IPS-NIHi11 (cell line): ENCODE results near the gene EIF1.
"Not testable (repeated sequence)": the region's sequence is repeated elsewhere in the genome, so short reads cannot be mapped to it uniquely, and the experiment has no call there.

Source experiments
- DNase-seq: peaks from one replicate; pipeline ENCODE4 v3.0.0; 2012; ENCODE audit warnings: mixed read lengths, low spot score

The EIF1 gene

GRCh38 chr17:41688641-41689496 is at the start of gene EIF1:
Gene EIF1, plus strand, starts transcription at chr17:41688885. Its CDS starts 154 bp downstream, at chr17:41689039.
- DNase-seq = peak; percentile 94

- no peak for DNase-seq
Observed at GRCh38 chr17:41638941-41639340, 49.7 kb upstream of the EIF1 start.

- no peak for DNase-seq
Observed at GRCh38 chr17:41639492-41640473, 48.9 kb upstream of the EIF1 start.

- DNase-seq = not testable (repeated sequence)
Observed at GRCh38 chr17:41640596-41640995, 48.1 kb upstream of the EIF1 start.

- DNase-seq = no peak
Observed at GRCh38 chr17:41642252-41643156, 46.2 kb upstream of the EIF1 start.

- DNase-seq = no peak
Observed at GRCh38 chr17:41647038-41647813, 41.5 kb upstream of the EIF1 start.

- peak; percentile 93 for DNase-seq
Observed at GRCh38 chr17:41647940-41648410, 40.7 kb upstream of the EIF1 start.

GRCh38 chr17:41648411-41649195 is 40.1 kb upstream of the EIF1 start:
- DNase-seq = peak; percentile 89

- DNase-seq = no peak
Observed at GRCh38 chr17:41649923-41650519, 38.7 kb upstream of the EIF1 start.

- no peak for DNase-seq
Observed at GRCh38 chr17:41650794-41651624, 37.7 kb upstream of the EIF1 start.

GRCh38 chr17:41651625-41652460 is 36.8 kb upstream of the EIF1 start:
- DNase-seq = no peak

- no peak for DNase-seq
Observed at GRCh38 chr17:41652461-41652970, 36.2 kb upstream of the EIF1 start.

- no peak for DNase-seq
Observed at GRCh38 chr17:41653421-41653820, 35.3 kb upstream of the EIF1 start.

GRCh38 chr17:41653892-41654677 is 34.6 kb upstream of the EIF1 start:
- peak; percentile 44 for DNase-seq

- DNase-seq = no peak
Observed at GRCh38 chr17:41654678-41655607, 33.7 kb upstream of the EIF1 start.
